SH-SY5Y (cell line): ENCODE results near the gene CHD9.

Experiments used
- GATA2 ChIP-seq: IDR thresholded peaks from 2 replicates; pipeline ENCODE4 v1.6.1; 2011; ENCODE audit warnings: mild to moderate bottlenecking, low read depth, low read length
- GATA3 ChIP-seq: IDR thresholded peaks from 2 replicates; pipeline ENCODE4 v1.6.1; 2011; ENCODE audit warnings: low read depth, mild to moderate bottlenecking, low read length, moderate library complexity

DNA sequence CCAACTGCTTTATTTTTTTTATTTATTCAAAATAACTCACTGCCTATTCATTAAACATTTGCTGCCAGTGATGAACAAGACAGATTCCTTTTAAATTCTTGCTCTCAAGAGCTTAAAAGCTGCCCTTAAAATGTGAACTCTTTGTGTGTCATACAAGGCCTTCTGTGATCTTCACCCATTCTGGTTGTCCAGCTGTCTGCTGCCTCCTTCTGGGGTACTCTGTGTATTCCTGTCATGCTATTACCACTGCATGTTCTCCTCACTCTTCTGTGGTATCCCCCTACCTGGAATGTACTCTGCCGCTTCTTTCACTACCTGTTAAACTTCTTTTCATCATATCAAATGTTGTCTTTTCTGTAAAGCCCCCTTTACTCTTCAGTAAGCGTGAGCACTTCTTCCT is 165.8 kb downstream of the CHD9 start:
- TF ChIP-seq GATA3 (no peak), GATA2 (no peak)
